ENCODE data around the gene LAG3.

LAG3 gene

GRCh38 chr12:6753772-6754356, 18.5 kb upstream of the LAG3 start:
- DNase-seq = no peak

GRCh38 chr12:6754411-6754810, 17.9 kb upstream of the LAG3 start:
- no peak for DNase-seq

DNA sequence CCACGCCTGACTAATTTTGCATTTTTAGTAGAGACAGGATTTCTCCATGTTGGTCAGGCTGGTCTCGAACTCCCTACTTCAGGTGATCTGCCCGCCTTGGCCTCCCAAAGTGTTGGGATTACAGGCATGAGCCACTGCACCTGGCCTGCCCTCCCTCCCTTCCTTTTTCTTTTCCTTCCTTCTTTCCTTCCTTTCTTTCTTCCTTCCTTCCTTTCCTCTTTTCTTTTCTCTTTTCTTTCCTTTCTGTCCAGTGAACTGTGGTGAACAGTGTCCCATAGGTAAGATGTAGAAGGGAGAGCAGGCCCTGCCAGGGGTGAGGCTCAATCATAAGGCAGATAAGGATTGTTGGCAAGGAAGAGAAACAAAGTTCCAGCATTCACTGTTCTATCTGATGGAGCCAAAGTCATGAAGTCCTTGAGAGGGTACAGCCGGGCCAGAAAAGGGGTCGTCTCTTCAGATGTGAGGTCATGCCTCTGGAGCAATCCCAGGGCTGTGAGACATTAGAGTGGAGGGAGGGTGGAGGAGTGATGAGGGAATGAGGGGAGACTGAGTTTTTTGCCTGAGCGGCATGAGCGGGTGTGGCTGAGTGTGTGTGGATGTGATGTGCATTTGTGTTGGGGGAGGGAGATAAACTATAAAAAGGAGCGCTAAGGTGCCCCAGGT, 15.2 kb upstream of the LAG3 start:
- no peak for DNase-seq

DNA sequence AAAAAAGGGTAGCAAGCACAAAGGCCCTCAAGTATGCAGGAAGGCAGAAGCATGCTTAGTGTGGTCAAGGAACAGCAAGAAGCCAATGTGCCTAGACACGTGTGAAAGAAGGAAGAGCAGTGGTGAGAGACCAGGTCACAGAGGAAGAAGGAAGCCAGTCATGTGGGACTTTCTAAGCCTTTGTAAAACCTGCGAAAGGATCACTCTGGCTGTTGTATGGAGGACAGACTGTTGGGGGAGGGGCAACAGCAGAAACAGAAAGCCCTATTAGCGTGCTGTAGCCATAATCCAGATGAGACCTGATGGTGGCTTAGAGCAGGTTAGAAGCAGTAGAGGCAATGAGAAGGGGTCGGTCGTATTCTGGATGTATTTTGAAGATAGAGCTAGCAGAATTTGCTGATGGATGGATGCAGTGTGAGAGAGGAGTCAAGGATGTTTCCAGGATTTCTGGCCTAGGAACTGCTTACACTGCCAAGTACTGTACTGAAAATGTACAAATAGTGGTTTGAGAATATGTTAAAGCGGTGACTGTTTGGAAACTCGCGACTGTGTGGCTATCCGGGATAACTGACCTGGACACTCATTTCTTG, 13.7 kb upstream of the LAG3 start:
- peak in 1 of 5 experiments; percentile 17 for DNase-seq

DNA sequence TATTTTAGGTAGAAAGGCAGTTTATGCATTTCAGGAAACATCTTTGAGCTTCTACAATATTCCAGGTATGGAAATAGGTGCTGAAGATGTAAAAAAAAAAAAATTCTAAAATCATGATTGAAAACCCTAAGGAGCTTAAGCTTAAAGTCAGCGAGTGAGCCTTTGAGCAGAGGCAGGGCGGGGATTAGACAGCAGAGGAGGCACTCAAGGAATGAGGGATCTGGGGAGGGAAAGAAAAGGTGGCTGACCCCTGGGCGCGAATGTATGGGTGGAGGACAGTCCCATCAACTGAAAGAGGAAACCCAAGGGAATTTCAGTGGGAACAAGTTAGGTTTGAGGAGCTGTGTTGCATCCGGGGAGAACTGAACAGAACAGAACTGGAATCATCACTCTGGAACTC, 12.6 kb upstream of the LAG3 start:
- DNase-seq = no peak

GRCh38 chr12:6763380-6763779, 8.9 kb upstream of the LAG3 start:
- no peak for DNase-seq

DNA sequence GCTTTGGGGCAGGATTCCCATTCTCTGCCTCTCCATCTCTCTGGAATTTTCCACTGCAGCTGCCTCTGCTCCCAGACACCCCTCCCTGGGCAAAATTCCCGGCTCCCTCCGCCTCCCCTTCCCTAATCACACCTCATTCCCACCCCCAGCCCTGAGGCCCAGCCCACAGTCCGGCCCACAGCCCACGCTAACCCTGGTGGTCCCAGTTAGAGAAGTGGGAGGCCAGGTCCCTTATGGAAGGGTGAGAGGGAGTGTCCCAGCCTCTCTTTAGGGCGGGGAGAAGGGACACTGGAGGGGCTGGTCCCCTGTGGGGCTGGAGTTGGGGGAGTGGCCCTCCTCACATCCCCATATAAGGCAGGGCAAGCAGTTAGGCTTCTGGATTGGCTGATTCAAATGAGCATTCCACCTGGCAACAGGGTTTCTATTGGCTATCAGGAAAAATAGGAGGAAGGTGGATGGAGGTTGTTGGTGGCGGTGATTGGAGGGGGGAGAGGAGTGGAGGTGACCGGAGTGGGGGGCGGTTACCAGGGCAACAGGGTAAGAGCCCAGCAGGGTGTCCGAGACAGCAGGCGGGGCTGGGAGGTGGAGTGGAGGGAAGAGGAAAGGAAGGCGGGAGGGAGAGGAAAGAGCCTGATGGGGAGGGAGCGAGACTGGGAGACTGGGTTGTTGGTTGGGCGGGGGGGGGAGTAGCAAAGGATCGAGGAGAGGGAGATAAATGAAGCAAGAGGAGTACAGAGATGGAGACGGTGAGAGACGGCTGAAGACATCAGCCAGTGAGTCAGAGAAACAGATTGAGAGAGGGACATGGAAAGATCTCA, 8.1 kb upstream of the LAG3 start:
- DNase-seq = peak in 3 of 5 experiments; percentile 38 to 88 (median 66)

DNA sequence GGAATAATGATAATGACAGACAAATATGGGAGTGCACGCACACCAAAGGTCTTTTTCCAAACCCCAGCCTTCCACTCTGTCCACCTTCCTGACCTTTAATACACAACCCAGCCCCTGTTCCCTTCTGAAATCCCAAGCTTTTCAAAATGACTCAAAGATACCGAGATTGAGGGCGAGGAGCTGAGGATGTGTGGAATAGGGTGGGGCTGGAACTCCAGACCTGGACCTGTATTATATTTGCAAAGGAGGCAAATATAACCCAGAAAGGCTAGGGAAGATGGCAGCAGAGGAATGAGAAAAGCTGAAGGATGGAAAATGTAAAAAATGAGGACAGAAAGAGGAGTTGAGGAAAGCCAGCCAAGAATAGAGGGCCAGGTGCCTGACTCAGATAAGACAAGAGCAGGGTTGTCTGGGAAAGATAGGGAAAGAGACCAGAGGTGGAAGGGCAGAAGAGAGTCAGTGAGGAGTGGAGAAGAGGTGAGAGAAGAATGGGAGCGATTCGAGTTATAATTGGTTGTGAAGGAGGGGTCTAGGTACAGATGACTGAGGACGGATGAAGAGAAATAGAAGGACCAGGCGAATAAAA, 7.2 kb upstream of the LAG3 start:
- no peak for DNase-seq

GRCh38 chr12:6765634-6766581, 6.4 kb upstream of the LAG3 start, which contains the start of gene PTMS:
PTMS (plus strand) TSS chr12:6766363; CDS start chr12:6766706, 343 bp downstream.
- DNase-seq = peak in 1 of 5 experiments; percentile 30

- DNase-seq = peak in 3 of 5 experiments; percentile 39 to 58 (median 40)
Measured at GRCh38 chr12:6766651-6767349, 5.5 kb upstream of the LAG3 start.

GRCh38 chr12:6767353-6768319, 4.7 kb upstream of the LAG3 start:
- DNase-seq = no peak

DNA sequence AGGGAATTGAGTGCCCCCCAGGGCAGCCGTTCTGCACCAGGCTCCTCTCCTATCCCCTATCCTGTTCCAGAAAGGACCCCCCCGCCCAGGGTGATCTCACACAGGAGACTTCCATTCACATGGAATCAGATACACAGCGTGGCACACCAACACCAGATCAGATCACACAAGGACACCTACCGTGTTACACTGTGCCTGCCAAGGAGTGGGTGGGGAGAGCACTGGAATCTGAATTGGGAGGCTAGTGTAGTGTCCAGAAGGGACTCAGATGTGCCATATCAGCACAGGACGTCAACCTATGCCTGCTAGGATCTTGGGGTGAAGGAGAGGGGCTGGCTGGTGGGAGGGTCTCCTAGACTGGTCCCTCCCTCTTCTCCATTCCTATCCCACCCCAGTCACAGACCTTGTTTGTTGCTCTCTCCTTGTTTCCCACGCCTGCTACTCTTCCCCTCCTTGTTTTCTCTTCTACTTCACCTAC, 3.8 kb upstream of the LAG3 start:
- no peak for DNase-seq

GRCh38 chr12:6768990-6769389, 3.3 kb upstream of the LAG3 start:
- DNase-seq = no peak

DNA sequence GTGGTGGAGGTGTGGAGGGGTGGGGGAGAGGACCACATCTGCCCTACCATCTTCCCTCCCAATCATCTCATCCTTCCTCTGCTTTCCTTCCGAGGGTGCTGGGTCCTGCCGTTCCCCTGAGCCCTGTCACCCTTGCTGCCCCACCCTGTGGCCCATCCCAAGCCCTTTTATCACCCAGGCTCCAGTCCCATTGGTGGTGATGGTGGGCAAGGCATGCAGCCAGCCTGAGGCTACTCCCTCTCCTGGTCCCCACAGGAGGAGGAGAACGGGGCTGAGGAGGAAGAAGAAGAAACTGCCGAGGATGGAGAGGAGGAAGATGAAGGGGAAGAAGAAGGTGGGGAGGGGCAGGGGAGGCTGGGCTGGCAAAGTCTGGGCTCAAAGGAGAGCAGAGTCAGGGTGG, 2.7 kb upstream of the LAG3 start:
- no peak for DNase-seq

DNA sequence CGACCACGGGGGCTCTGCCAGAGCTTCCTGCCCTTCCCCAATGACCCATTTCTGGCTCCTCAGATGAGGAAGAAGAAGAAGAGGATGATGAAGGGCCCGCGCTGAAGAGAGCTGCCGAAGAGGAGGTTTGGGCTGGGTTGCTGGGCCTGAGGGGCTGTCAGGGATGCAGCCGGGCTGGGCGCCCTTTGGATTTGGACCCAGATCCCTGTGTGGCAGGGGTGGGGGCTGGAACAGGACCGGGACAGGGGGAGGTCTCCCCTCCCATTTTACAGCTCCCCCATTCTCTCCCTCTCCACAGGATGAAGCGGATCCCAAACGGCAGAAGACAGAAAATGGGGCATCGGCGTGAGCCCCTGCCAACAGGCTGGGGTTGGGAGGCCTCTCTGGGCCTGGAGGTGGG, 2.2 kb upstream of the LAG3 start:
- DNase-seq = no peak

- DNase-seq = no peak
Measured at GRCh38 chr12:6770600-6770999, 1.7 kb upstream of the LAG3 start.

DNA sequence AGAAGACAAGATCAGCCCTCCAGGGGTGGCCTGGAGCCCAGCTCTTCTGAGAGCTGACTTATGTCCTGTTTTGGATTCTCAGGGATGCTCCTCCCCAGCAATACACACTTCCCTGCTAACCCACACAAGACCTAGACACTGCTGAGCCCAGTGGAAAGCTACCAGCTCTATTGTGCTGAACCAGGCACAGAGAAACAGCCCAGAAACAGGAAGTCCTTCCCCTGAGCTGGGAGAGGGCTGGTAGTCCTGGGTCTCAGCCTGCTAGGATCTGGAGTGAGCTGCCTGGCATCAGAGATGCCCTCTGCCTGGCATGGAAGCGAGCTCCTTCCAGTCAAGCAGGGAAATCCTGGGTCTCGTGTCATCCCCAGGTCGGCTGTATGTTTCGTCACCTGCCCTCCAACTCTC, 1.2 kb upstream of the LAG3 start:
- no peak for DNase-seq

DNA sequence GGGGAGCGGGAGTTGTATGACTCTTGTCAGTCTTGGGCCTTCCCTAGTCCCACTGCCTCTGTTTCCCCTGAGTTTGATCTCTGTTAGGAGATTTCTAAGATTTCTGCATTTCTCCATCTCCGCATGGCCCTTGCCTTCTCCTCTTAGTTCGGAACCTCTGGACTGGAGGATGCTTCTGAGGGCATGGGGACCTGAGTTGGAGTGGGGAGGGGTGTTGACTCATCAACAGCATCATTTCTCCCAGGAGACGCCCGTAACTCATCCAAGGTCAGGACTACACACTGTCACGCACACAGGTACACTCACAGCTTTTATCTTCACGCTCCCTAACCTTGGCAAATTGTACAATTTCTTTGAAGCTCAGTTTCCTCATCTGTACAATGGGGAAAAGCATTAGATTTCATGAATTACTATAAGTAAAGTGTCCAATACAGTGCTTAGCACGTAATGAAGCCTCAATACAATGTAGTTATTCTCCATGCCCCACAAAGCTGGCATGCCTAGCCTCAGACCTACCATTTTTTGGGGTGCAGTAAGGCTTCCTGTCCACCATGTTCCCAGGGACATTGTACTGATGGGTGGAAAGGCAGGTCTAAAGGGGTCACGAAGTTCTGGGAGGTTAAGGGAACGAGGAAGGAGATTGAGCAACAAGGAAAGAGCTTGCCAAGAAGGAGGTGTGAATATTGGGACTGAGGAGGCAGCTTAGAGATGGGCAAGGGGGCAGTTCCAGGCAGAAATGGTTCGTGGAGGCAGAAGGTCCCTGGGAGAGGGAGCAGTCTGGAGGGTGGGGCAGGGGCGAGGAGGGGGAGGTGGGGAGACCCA, 600 bp upstream of the LAG3 start:
- DNase-seq = no peak

Data from T-helper 2 cell (primary cell).